ENCODE measurements around the gene NEUROD2.
"Not testable (repeated sequence)": the region's sequence is repeated elsewhere in the genome, so short reads cannot be mapped to it uniquely, and the experiment has no call there.

Gene NEUROD2

GRCh38 chr17:39602533-39603303 is 5.0 kb downstream of the NEUROD2 start:
- DNase-seq (ENCODE audit: low read depth in 2 of 2): no peak

GRCh38 chr17:39601758-39602532 is 5.8 kb downstream of the NEUROD2 start:
- no peak for DNase-seq (ENCODE audit: low read depth in 2 of 2)

- no peak for DNase-seq (ENCODE audit: low read depth in 2 of 2)
These were observed 6.6 kb downstream of the NEUROD2 start for GRCh38 chr17:39600997-39601597.

- DNase-seq (ENCODE audit: low read depth in 2 of 2): no peak
These were observed 7.3 kb downstream of the NEUROD2 start for GRCh38 chr17:39600288-39600996.

- no peak for DNase-seq (ENCODE audit: low read depth in 2 of 2)
These were observed 8.0 kb downstream of the NEUROD2 start for GRCh38 chr17:39599665-39600231.

- DNase-seq (ENCODE audit: low read depth in 2 of 2): no peak
These were observed 8.6 kb downstream of the NEUROD2 start for GRCh38 chr17:39599004-39599664.

GRCh38 chr17:39598630-39599003 is 9.1 kb downstream of the NEUROD2 start:
- DNase-seq (ENCODE audit: low read depth in 2 of 2): no peak

- no peak for DNase-seq (ENCODE audit: low read depth in 2 of 2)
These were observed 9.7 kb downstream of the NEUROD2 start for GRCh38 chr17:39598047-39598481.

- no peak for DNase-seq (ENCODE audit: low read depth in 2 of 2)
These were observed 10.2 kb downstream of the NEUROD2 start for GRCh38 chr17:39597372-39598046.

GRCh38 chr17:39596543-39597267 is 11.0 kb downstream of the NEUROD2 start:
- DNase-seq (ENCODE audit: low read depth in 2 of 2): no peak

GRCh38 chr17:39595928-39596510 is 11.7 kb downstream of the NEUROD2 start:
- DNase-seq (ENCODE audit: low read depth in 2 of 2): no peak

GRCh38 chr17:39595294-39595693 is 12.4 kb downstream of the NEUROD2 start:
- DNase-seq (ENCODE audit: low read depth in 2 of 2): no peak

- no peak for DNase-seq (ENCODE audit: low read depth in 2 of 2)
These were observed 14.3 kb downstream of the NEUROD2 start for GRCh38 chr17:39593371-39593770.

GRCh38 chr17:39591958-39592954 is 15.5 kb downstream of the NEUROD2 start:
- no peak for DNase-seq (ENCODE audit: low read depth in 2 of 2)

GRCh38 chr17:39590180-39590579 is 17.5 kb downstream of the NEUROD2 start:
- DNase-seq (ENCODE audit: low read depth in 2 of 2): not testable (repeated sequence)

GRCh38 chr17:39582658-39583057 is 25.1 kb downstream of the NEUROD2 start:
- DNase-seq (ENCODE audit: low read depth in 2 of 2): no peak

- DNase-seq (ENCODE audit: low read depth in 2 of 2): no peak
These were observed 26.0 kb downstream of the NEUROD2 start for GRCh38 chr17:39581759-39582085.

- DNase-seq (ENCODE audit: low read depth in 2 of 2): no peak
These were observed 26.5 kb downstream of the NEUROD2 start for GRCh38 chr17:39581071-39581758.
